IMR-90 (cell line): Measurements from ENCODE around the gene SVIL. TPM values are rescaled to one million over a fixed set of nuclear protein-coding genes. Genes with fewer than 3 reads are reported as not detected.
"Not testable (repeated sequence)": the region's sequence is repeated elsewhere in the genome, so short reads cannot be mapped to it uniquely, and the experiment has no call there.

Source experiments
- ATAC-seq: fragments of 200-7000 bp; cut with Tn5 transposase; 2 replicates; pipeline ENCODE4 v1.9.1; 2020; ENCODE audit warnings: low read depth, mild to moderate bottlenecking, moderate library complexity
- BruUV-seq: library from RNA; stranded (reverse); fragments of 400-500 nt; replicated peaks from 2 replicates; lab custom pipeline; 2021; lab: Mats Ljungman, UMichigan
- CTCF ChIA-PET: fragments of 300-600 bp; formaldehyde crosslinking; extraction: SDS; loops from one replicate; lab custom pipeline; 2021; ENCODE audit warnings: antibody characterized with exemption; lab: Yijun Ruan, JAX
- POLR2A ChIA-PET: fragments of 300-600 bp; sonication (Branson Sonifier 250); formaldehyde crosslinking; loops from one replicate; lab custom pipeline; 2022; ENCODE audit warnings: antibody characterized with exemption; ENCODE audit not compliant: unreplicated experiment; lab: Charles Lee
- DNase-seq: peaks from one replicate; pipeline ENCODE4 v3.0.0; 2013
- H2AFZ ChIP-seq: replicated peaks from 2 replicates; pipeline ENCODE3; 2013; ENCODE audit warnings: low read length, mild to moderate bottlenecking; ENCODE audit not compliant: poor library complexity
- H2AK5ac ChIP-seq: 2 replicates; pipeline ENCODE4 v1.6.1; 2013; ENCODE audit warnings: low read depth, low read length, inconsistent platforms
- H2AK9ac ChIP-seq: replicated peaks from 2 replicates; pipeline ENCODE3; 2013; ENCODE audit warnings: mild to moderate bottlenecking, low read depth, low read length, moderate library complexity; ENCODE audit not compliant: poor library complexity
- H2BK120ac ChIP-seq: 2 replicates; pipeline ENCODE4 v1.6.1; 2013; ENCODE audit warnings: low read depth, low read length, inconsistent platforms
- H2BK15ac ChIP-seq: 3 replicates; pipeline ENCODE4 v1.6.1; 2013; ENCODE audit warnings: low read depth, low read length, inconsistent platforms
- H2BK20ac ChIP-seq: 2 replicates; pipeline ENCODE4 v1.6.1; 2013; ENCODE audit warnings: low read depth, mild to moderate bottlenecking, inconsistent platforms, low read length, moderate library complexity
- H2BK5ac ChIP-seq: 2 replicates; pipeline ENCODE4 v1.6.1; 2013; ENCODE audit warnings: mild to moderate bottlenecking, low read depth, low read length, inconsistent platforms; ENCODE audit not compliant: poor library complexity, severe bottlenecking
- H3K14ac ChIP-seq: replicated peaks from 2 replicates; pipeline ENCODE4 v1.6.1; 2013; ENCODE audit warnings: low read depth, low read length, inconsistent platforms
- H3K18ac ChIP-seq: 2 replicates; pipeline ENCODE4 v1.6.1; 2013; ENCODE audit warnings: low read depth, low read length, control low read depth
- H3K23ac ChIP-seq: 2 replicates; pipeline ENCODE4 v1.6.1; 2013; ENCODE audit warnings: low read depth, low read length, inconsistent platforms
- H3K27ac ChIP-seq: 2 replicates; pipeline ENCODE4 v1.5.1; 2013; ENCODE audit warnings: mild to moderate bottlenecking, control low read depth, low read length; ENCODE audit not compliant: insufficient read depth
- H3K27me3 ChIP-seq: 2 replicates; pipeline ENCODE4 v1.6.1; 2013; ENCODE audit warnings: low read length; ENCODE audit not compliant: control insufficient read depth, insufficient read depth
- H3K36me3 ChIP-seq: 2 replicates; pipeline ENCODE4 v1.6.1; 2013; ENCODE audit warnings: low read length, mixed read lengths; ENCODE audit not compliant: control insufficient read depth, insufficient read depth
- H3K4ac ChIP-seq: 2 replicates; pipeline ENCODE4 v1.6.1; 2013; ENCODE audit warnings: low read depth, low read length, inconsistent platforms
- H3K4me1 ChIP-seq: 2 replicates; pipeline ENCODE4 v1.6.1; 2013; ENCODE audit warnings: low read length, mixed read lengths; ENCODE audit not compliant: control insufficient read depth, insufficient read depth
- H3K4me2 ChIP-seq: 2 replicates; pipeline ENCODE4 v1.6.1; 2013; ENCODE audit warnings: low read depth, mild to moderate bottlenecking, control low read depth, low read length, moderate library complexity
- H3K4me3 ChIP-seq: 2 replicates; pipeline ENCODE4 v1.5.1; 2013; ENCODE audit warnings: low read depth, mild to moderate bottlenecking, control low read depth, low read length, moderate library complexity; ENCODE audit not compliant: insufficient read depth
- H3K56ac ChIP-seq: 2 replicates; pipeline ENCODE4 v1.6.1; 2013; ENCODE audit warnings: low read length, inconsistent platforms; ENCODE audit not compliant: insufficient read depth; ENCODE audit errors: extremely low read depth
- H3K79me1 ChIP-seq, 2 experiments: 2 replicates each; pipeline ENCODE4 v1.6.1; 2013; ENCODE audit warnings: low read length in 2 of 2, inconsistent platforms in 1 of 2, low read depth in 1 of 2
- H3K9ac ChIP-seq: 2 replicates; pipeline ENCODE4 v1.6.1; 2013; ENCODE audit warnings: low read depth, low read length, control low read depth
- H3K9me1 ChIP-seq: 2 replicates; pipeline ENCODE4 v1.6.1; 2013; ENCODE audit warnings: low read length, inconsistent platforms; ENCODE audit not compliant: insufficient read depth
- H3K9me3 ChIP-seq: 2 replicates; pipeline ENCODE4 v1.6.1; 2013; ENCODE audit warnings: low read length; ENCODE audit not compliant: control insufficient read depth, insufficient read depth
- H4K20me1 ChIP-seq: 2 replicates; pipeline ENCODE4 v1.6.1; 2013; ENCODE audit warnings: low read length, inconsistent platforms; ENCODE audit not compliant: insufficient read depth
- H4K5ac ChIP-seq: 2 replicates; pipeline ENCODE4 v1.6.1; 2013; ENCODE audit warnings: mild to moderate bottlenecking, low read depth, low read length, control low read depth
- H4K8ac ChIP-seq, 2 experiments: 2 replicates each; pipeline ENCODE4 v1.6.1; 2013; ENCODE audit warnings: low read depth in 2 of 2, low read length in 2 of 2, control low read depth in 1 of 2, inconsistent platforms in 1 of 2
- H4K91ac ChIP-seq: 2 replicates; pipeline ENCODE4 v1.6.1; 2013; ENCODE audit warnings: low read depth, low read length, inconsistent platforms; ENCODE audit not compliant: insufficient read depth
- MAFK ChIP-seq: IDR thresholded peaks from 2 replicates; pipeline ENCODE4 v1.6.1; 2012; ENCODE audit warnings: low read depth, low read length, improper control_type of control experiment
- WGBS, 2 experiments: methylation state at CpG; one replicate each; pipeline versions ENCODE4 v1.1.5 to v1.1.7; 2013; ENCODE audit warnings: missing lambda C conversion rate in 2 of 2; ENCODE audit not compliant: insufficient read length in 1 of 2; ENCODE audit errors: extremely low coverage in 2 of 2; 5-methylcytosine and 5-hydroxymethylcytosine counted together
- dilution Hi-C: fragments of 300-500 bp; cut with HindIII; formaldehyde crosslinking; loops from one replicate; pipeline ENCODE4 v1.14.3; 2018; ENCODE audit warnings: low sequenced_read_pairs; ENCODE audit not compliant: unreplicated experiment
- in situ Hi-C: fragments of 300-500 bp; cut with MboI; formaldehyde crosslinking; loops from 3 replicates; pipeline ENCODE4 v1.14.3; 2019; ENCODE audit warnings: low sequenced_read_pairs, inconsistent platforms, mixed read lengths
- intact Hi-C: fragments of 100-400 bp; cut with micrococcal nuclease; formaldehyde crosslinking; loops from 2 replicates; pipeline ENCODE4 v1.10.0; 2022
- polyA plus RNA-seq, 3 experiments: library from polyadenylated mRNA; depleted of rRNA; stranded (reverse); fragments of >200 nt; gene quantifications; 2 replicates each; pipeline ENCODE4 v1.2.3, GENCODE V29; 2012; ENCODE audit warnings: low replicate concordance in 1 of 3
- total RNA-seq: library from RNA; depleted of rRNA; stranded (reverse); fragments of >200 nt; gene quantifications from 2 replicates; pipeline ENCODE4 v1.2.3, GENCODE V29; 2012

The SVIL gene
- total and polyA plus RNA-seq, 2 of the 4 experiments (the other 2 are of a cell fraction), result 11.5 to 11.6 TPM

DNA sequence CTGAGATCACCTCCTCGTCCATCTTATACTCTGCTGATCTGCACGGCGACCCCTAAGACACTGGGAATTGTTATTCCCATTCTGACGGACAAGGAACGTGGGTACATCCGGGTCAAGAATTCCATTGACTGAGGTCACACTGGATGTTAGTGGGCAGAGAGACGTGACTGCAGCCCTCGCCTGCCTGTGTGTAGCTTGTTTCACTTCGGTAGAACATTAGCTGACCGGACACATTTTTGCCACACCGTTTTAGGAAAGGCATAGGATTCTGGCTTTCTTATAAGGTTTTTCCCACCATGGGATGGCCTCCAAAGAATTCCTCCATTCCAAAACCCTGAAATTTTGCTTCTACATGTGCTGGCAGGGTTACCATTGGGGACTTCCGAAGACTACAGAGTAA is 118.9 kb downstream of the SVIL start:
- H3K9me1 ChIP-seq, H2AK5ac ChIP-seq, H3K4me1 ChIP-seq, H3K56ac ChIP-seq, H3K27me3 ChIP-seq, DNase-seq, H4K91ac ChIP-seq, H3K27ac ChIP-seq, H2BK5ac ChIP-seq, H3K4ac ChIP-seq, H3K9me3 ChIP-seq, H2BK15ac ChIP-seq, H3K18ac ChIP-seq, H3K23ac ChIP-seq, H2AFZ ChIP-seq, H4K20me1 ChIP-seq, H2BK120ac ChIP-seq, ATAC-seq, H3K14ac ChIP-seq, POLR2A ChIA-PET, dilution Hi-C loops, CTCF ChIA-PET, H3K79me1 ChIP-seq, H2BK20ac ChIP-seq, H3K4me3 ChIP-seq, H4K8ac ChIP-seq, H2AK9ac ChIP-seq, BruUV-seq, in situ Hi-C loops, H3K9ac ChIP-seq, H3K4me2 ChIP-seq, intact Hi-C loops, H4K5ac ChIP-seq: not testable (repeated sequence)
- peak; percentile 54 for TF ChIP-seq MAFK
- 80% methylated on average over 8 of the region's 12 CpGs; no CpG with 5 or more reads in 1 of the 2 experiments for WGBS, 2 experiments
- peaks cover 28% of the 10 kb centered on the region for H3K36me3 ChIP-seq

DNA sequence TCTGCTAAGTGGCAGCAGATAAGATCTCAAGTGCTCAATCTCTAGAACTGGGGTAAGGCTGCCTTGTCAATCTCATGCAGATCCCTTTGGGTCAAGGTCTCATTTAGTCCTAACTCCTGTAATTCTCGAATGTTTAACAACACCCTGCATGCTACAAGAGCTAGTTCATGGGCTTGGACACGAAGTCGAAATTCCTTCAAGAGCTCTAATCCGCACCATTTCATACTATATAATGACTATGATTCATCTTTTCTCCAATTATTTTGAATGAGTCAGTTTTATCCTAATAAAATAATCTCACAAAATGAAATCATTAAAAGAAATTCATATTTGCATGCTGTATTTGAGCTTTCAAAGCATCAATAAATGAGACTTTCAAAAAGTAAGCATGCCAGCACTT is 119.7 kb downstream of the SVIL start:
- ATAC-seq, POLR2A ChIA-PET: not testable (repeated sequence)

More for the DNA sequence above, 119.7 kb downstream of the SVIL start:
- peaks cover 23% of the 10 kb centered on the region for H3K36me3 ChIP-seq
- H3K79me1 ChIP-seq, H2BK15ac ChIP-seq, H2AFZ ChIP-seq, H3K9ac ChIP-seq, H4K5ac ChIP-seq, H3K4ac ChIP-seq, H2AK9ac ChIP-seq, H3K4me3 ChIP-seq, H3K56ac ChIP-seq, H2AK5ac ChIP-seq, H3K23ac ChIP-seq, H3K9me3 ChIP-seq, H2BK5ac ChIP-seq, H3K27me3 ChIP-seq, H3K4me1 ChIP-seq, H4K8ac ChIP-seq, H4K91ac ChIP-seq, H3K27ac ChIP-seq, H3K18ac ChIP-seq, dilution Hi-C loops, H3K4me2 ChIP-seq, intact Hi-C loops, BruUV-seq, H2BK20ac ChIP-seq, H4K20me1 ChIP-seq, in situ Hi-C loops, DNase-seq, H2BK120ac ChIP-seq, H3K14ac ChIP-seq, H3K9me1 ChIP-seq: not testable (repeated sequence)
- CTCF ChIA-PET, result interaction anchor here (1.0 kb wide), 1 partner anchor 129 kb away, joined by 3 read pairs; no protein-coding TSS in a partner anchor
- WGBS, 2 experiments, result 80% methylated on average over 2 of the region's 4 CpGs; no CpG with 5 or more reads in 1 of the 2 experiments
